Prostate gland (tissue), 2 donors: ENCODE results near the gene RALGPS1. TPM values are rescaled to one million over a fixed set of nuclear protein-coding genes. Genes with fewer than 3 reads are reported as not detected.

Source experiments
- DNase-seq: peaks from one replicate; pipeline ENCODE4 v3.0.0-alpha.2; 2019; ENCODE audit warnings: low spot score
- H3K27ac ChIP-seq, 2 donors: fragments of 200-600 bp; sonication (generic); 2 replicates each; pipeline ENCODE4 v1.5.1; 2017 to 2019
- H3K27me3 ChIP-seq: fragments of 200-600 bp; sonication (generic); replicated peaks from 2 replicates; pipeline ENCODE4 v1.5.1; 2019; ENCODE audit not compliant: insufficient read depth
- H3K36me3 ChIP-seq, 2 donors: fragments of 200-600 bp; sonication (generic); 1 replicate in 1 of 2; 2 replicates in 1 of 2; pipeline versions ENCODE4 v1.5.1 to v1.8.1; 2017 to 2019
- H3K4me1 ChIP-seq: fragments of 200-600 bp; sonication (generic); replicated peaks from 2 replicates; pipeline ENCODE4 v1.5.1; 2019
- H3K4me3 ChIP-seq, 2 donors: fragments of 200-600 bp; sonication (generic); 2 replicates each; pipeline ENCODE4 v1.5.1; 2017 to 2019
- H3K9me3 ChIP-seq: fragments of 200-600 bp; sonication (generic); 2 replicates; pipeline ENCODE4 v1.5.1; 2017
- POLR2A ChIP-seq: fragments of 450-650 bp; IDR thresholded peaks from one replicate; pipeline ENCODE4 v1.6.1; 2016; ENCODE audit warnings: antibody characterized with exemption, mild to moderate bottlenecking
- POLR2AphosphoS5 ChIP-seq: sonication (generic); formaldehyde crosslinking; IDR thresholded peaks from one replicate; pipeline ENCODE4 v1.6.1; 2017; ENCODE audit warnings: antibody characterized with exemption
- WGBS: methylation state at CpG from one replicate; pipeline ENCODE4 v1.1.5; 2018; 5-methylcytosine and 5-hydroxymethylcytosine counted together
- intact Hi-C: fragments of 100-400 bp; cut with DNase I; formaldehyde crosslinking; loops from one replicate; pipeline ENCODE4 v1.14.2; 2022
- total RNA-seq, 2 donors: library from RNA; depleted of rRNA; stranded (reverse); fragments of >200 nt; gene quantifications; one replicate each; pipeline ENCODE4 v1.1.0, GENCODE V29; 2016
- TF ChIP-seq, protein P1 (sequence below), 4 experiments: fragments of 200-600 bp in 2 of 4; fragments of 450-650 bp in 2 of 4; sonication (generic) in 2 of 4; IDR thresholded peaks; 1 replicate in 3 of 4; 2 replicates in 1 of 4; pipeline ENCODE4 v1.5.1; 2016 to 2019; ENCODE audit warnings: antibody characterized with exemption in 4 of 4, mild to moderate bottlenecking in 2 of 4, moderate library complexity in 2 of 4

The RALGPS1 gene
- total RNA-seq, 2 donors from 2014 or later, result 14.7 to 20.7 TPM

DNA sequence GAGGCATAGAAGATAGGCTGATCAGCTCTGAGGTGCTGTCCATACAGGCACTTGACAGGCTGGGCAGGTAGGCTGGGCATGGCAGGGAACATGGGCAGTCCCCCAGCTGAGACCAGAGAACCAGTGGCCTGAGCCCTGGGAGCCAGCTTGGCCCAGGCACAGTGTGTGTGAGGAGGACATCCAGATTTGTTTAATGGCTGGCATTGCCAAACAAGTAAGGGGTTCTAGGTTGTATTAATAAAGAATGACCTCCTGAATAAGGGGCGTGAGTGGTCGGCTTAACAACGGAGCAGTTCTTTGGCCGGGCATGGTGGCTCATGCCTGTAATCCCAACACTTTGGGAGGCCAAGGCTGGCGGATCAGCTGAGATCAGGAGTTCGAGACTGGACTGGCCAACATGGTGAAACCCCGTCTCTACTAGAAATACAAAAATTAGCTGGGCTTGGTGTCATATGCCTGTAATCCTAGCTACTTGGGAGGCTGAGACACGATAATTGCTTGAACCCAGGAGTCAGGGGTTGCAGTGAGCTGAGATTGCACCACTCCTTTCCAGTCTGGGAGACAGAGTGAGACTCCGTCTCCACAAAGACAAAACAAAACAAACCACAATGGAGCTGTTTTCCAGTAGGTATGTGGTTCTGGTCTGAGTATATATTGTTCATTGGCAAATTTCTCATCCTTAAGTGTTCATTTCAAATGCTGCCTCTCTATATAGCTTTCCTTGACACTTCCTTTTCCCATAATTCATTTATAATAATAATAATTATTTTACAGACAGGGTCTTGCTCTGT is 151.7 kb downstream of the RALGPS1 start:
- H3K27me3 ChIP-seq, result no peaks in the 10 kb centered on the region
- H3K4me3 ChIP-seq, result no peak overlapping the region
- TF ChIP-seq, protein P1, sequence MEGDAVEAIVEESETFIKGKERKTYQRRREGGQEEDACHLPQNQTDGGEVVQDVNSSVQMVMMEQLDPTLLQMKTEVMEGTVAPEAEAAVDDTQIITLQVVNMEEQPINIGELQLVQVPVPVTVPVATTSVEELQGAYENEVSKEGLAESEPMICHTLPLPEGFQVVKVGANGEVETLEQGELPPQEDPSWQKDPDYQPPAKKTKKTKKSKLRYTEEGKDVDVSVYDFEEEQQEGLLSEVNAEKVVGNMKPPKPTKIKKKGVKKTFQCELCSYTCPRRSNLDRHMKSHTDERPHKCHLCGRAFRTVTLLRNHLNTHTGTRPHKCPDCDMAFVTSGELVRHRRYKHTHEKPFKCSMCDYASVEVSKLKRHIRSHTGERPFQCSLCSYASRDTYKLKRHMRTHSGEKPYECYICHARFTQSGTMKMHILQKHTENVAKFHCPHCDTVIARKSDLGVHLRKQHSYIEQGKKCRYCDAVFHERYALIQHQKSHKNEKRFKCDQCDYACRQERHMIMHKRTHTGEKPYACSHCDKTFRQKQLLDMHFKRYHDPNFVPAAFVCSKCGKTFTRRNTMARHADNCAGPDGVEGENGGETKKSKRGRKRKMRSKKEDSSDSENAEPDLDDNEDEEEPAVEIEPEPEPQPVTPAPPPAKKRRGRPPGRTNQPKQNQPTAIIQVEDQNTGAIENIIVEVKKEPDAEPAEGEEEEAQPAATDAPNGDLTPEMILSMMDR (IDR thresholded peaks at IDR 0.05), result no peak
- TF ChIP-seq POLR2A (no peak), POLR2AphosphoS5 (no peak)
- DNase-seq, result no peak
- H3K4me1 ChIP-seq, result no peaks in the 10 kb centered on the region
- H3K36me3 ChIP-seq, result no peaks in the 10 kb centered on the region
- no peaks in the 10 kb centered on the region for H3K9me3 ChIP-seq
- intact Hi-C loops, result no loop called here
- no peak overlapping the region for H3K27ac ChIP-seq
- WGBS, result 93% methylated on average over 9 of the region's 9 CpGs

DNA sequence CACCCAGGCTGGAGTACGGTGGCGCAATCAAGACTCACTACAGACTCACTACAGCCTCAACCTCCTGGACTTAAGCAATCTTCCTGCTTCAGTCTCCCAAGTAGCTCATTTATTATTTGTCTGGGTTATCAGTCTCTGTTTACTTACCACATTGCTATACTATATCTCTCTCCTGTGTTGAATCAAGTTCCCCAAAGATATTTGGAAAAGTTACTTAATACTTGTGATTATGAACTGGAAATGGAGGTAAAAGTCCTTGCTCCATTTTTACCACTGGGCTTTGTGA is 152.2 kb downstream of the RALGPS1 start:
- H3K27ac ChIP-seq, result no peak overlapping the region
- DNase-seq, result no peak
- H3K36me3 ChIP-seq, result no peaks in the 10 kb centered on the region
- no peak overlapping the region for H3K4me3 ChIP-seq
- H3K27me3 ChIP-seq, result no peaks in the 10 kb centered on the region
- no peaks in the 10 kb centered on the region for H3K4me1 ChIP-seq
- intact Hi-C loops, result no loop called here
- H3K9me3 ChIP-seq, result no peaks in the 10 kb centered on the region
- no peak for TF ChIP-seq POLR2AphosphoS5
- TF ChIP-seq, protein P1 (IDR thresholded peaks at IDR 0.05), result no peak
- TF ChIP-seq POLR2A, result no peak
- WGBS, result 81% methylated on average over 2 of the region's 2 CpGs

DNA sequence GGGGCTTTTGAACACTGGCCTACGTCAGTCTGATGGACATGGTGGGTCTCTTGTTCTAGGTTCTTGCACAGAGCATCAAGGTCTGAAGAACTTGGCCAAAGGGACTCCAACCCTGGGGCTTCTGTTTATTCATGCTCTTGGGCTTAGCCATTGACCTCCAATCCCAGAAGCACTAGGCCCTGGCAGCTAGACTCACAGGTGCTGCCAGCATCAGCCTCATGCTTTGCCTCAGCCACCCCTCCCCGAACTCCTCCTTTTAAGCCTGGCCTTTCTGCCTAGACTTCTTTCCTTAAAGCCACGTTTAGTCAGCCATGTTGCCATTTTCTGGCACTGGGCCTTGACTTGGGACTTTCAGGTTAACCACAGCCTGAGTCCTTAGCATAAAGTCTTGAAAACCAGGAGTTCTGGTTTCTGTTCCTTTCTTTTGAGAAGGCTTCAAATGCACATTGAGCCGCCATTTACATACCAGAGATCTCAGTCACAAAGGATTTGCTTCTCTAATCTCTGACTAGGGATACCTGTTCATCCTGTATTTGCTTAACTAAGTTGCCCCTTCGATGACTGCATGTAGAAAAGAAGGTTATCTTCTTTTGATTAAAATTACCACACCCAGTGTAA is 153.1 kb downstream of the RALGPS1 start:
- Histone ChIP-seq H3K36me3 (no peaks in the 10 kb centered on the region), H3K9me3 (no peaks in the 10 kb centered on the region), H3K27me3 (no peaks in the 10 kb centered on the region), H3K4me1 (no peaks in the 10 kb centered on the region), H3K27ac (no peak overlapping the region), H3K4me3 (no peak overlapping the region)
- no peak for DNase-seq
- 77% methylated on average over 5 of the region's 5 CpGs for WGBS
- intact Hi-C loops, result no loop called here
- TF ChIP-seq, protein P1 (IDR thresholded peaks at IDR 0.05), result no peak
- TF ChIP-seq POLR2A (no peak), POLR2AphosphoS5 (no peak)

DNA sequence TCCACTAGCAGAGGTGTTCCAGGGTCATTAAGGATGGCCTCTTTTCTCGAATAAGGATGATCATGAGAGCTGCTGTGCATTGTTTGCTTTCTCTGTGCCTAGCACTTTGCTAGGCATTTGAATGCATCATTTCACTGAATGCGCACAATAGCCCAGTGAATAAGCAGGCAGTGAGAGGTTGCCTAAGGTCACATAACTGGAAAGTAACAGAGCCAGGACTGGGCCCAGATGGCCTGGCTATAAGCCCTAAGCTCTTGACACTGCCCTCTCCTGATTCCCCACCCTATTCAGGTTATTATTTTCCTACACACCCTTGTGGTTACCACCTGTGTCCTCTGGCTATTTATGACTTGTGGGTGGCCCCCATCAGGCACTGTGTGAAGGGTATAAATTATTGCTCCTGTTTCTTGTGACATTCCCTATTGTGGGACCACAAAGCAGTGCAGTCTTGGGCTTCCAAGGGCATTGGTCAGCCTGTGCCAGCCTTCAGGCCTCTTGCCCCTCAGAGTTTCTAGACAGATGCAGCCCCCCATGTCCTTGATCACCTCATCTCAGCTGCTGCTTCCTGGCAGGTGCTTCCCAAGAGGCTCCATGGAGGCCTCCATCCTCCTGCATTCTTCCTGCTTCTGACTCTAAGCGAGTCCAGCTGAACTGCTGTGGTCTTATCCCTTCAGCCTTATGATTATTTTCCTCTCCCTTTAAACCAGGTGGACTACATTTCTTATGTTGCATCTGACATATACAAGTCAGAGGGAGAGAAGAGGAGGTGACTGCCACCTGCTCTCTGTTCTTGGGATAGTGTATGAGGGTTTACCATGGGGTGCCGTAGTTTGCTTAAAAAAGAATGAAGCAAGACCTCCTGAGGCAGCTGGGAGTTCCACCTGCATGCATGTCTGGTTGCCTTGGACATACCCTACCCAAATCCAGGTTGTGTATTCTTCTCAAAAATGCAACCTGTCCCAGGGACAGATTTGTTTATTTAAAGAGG is 160.3 kb downstream of the RALGPS1 start:
- DNase-seq, result no peak
- 91% methylated on average over 4 of the region's 4 CpGs for WGBS
- Histone ChIP-seq H3K9me3 (no peaks in the 10 kb centered on the region), H3K27me3 (no peaks in the 10 kb centered on the region), H3K27ac (peak overlapping the region in 1 of 2 donors; percentile 15), H3K4me3 (no peak overlapping the region), H3K36me3 (no peaks in the 10 kb centered on the region), H3K4me1 (peaks cover 10% of the 10 kb centered on the region)
- TF ChIP-seq, protein P1 (IDR thresholded peaks at IDR 0.05), result peak in 1 of 4 experiments; percentile 5
- no peak for TF ChIP-seq POLR2A
- intact Hi-C loops, result no loop called here
